ENCODE measurements around the gene KIRREL3.

The KIRREL3 gene

DNA sequence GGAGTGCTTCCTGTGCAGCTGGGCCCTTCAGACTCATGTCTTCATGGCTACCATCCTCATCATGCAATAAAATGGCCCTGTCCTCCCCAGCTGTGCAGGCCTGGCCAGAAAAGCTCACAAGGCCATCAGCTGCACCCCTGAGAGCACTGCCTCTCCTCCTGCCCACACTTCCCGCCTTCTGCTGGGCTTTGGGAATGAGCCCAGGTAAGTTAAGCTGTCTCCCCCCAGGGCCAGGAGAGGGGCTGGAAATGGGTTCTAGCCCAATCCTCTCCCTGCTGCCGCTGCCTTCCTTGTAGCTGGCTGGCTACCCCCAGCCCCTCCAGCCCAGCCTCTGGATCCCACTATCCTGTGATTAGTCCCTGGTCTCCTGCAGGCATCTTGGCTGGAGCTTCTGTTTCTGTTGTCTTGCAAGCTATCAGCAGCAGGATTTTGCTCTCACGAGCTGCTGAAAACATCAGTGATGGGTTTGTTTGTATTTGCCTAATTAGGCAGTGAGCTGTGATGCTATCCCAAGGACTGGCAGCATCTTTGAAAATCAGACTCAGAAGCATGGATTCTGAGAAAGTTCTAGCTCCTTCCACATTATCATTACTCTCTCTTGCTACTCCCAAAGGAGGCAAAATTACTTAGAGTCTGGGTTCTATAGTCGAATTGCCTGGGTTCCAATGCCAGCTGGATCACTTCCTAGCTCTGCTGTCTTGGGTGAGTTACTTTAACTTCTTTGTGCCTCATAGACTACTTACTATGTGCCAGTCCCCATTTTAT is 476.9 kb downstream of the KIRREL3 start:
- Histone ChIP-seq H3K36me3 (ENCODE audit: insufficient read depth, insufficient read length, low read length) (no peaks in the 10 kb centered on the region), H3K9ac (ENCODE audit: insufficient read length, low read depth) (no peak overlapping the region), H3K9me3 (ENCODE audit: insufficient read depth, low read length) (no peaks in the 10 kb centered on the region), H3K4me3 (ENCODE audit: insufficient read length, low read depth) (no peak overlapping the region), H3K4me1 (ENCODE audit: insufficient read depth, insufficient read length) (peaks cover 2% of the 10 kb centered on the region), H3K27me3 (ENCODE audit: insufficient read depth, insufficient read length) (no peaks in the 10 kb centered on the region)
- no peak for TF ChIP-seq ZNF274 (IDR thresholded peaks at IDR 0.05; ENCODE audit: low read depth, low read length)
- TF ChIP-seq SUZ12 (IDR thresholded peaks at IDR 0.05; ENCODE audit: extremely low read depth, insufficient read depth, insufficient read length) = no peak
- TF ChIP-seq YY1 (IDR thresholded peaks at IDR 0.05; ENCODE audit: insufficient read depth, insufficient read length) = no peak
- no peak for DNase-seq (ENCODE audit: low read depth, low spot score)

DNA sequence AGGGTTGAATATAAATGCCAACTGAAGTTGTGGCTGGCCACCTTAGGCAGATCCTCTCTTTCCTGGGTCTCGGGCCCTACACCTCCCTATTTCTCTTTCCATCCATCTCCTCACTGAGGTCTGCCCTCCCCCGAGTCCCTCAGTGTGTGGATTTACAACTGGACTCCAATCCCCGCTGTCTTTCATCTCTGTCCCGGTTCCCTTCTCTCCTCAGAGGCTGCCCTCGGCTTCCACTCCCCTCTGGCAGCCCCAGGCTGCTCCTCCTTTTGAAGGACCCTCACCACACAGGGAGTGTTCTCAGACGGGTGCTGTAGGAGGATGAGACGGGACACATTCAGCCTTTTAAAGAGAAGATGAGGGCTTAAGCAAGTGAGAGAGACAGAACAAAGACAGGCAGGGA is 478.0 kb downstream of the KIRREL3 start:
- Histone ChIP-seq H3K27me3 (ENCODE audit: insufficient read depth, insufficient read length) (no peaks in the 10 kb centered on the region), H3K4me3 (ENCODE audit: insufficient read length, low read depth) (no peak overlapping the region), H3K9ac (ENCODE audit: insufficient read length, low read depth) (no peak overlapping the region), H3K36me3 (ENCODE audit: insufficient read depth, insufficient read length, low read length) (no peaks in the 10 kb centered on the region), H3K4me1 (ENCODE audit: insufficient read depth, insufficient read length) (peaks cover 2% of the 10 kb centered on the region), H3K9me3 (ENCODE audit: insufficient read depth, low read length) (peaks cover 6% of the 10 kb centered on the region; the same call in 1 of the 2 replicates)
- no peak for TF ChIP-seq YY1 (IDR thresholded peaks at IDR 0.05; ENCODE audit: insufficient read depth, insufficient read length)
- DNase-seq (ENCODE audit: low read depth, low spot score) = no peak

DNA sequence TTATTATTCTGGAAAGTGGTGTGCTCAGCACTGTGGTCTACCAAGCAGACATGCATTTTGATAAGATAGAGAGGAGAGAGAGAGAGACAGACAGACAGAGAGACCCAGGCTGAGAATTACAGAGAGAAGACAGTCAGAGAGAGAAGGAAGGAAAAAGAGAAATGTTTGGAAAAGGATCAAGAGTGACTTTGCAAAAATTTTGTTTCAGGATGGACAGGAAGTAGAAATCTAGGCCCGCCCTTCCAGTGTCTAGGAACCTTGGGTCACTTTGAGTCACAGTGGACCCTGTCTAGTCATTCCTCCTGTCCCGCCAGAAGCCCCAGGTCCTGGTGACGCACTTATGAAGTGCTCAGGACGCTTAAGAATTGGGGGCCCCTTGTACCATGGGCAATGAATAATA is 478.4 kb downstream of the KIRREL3 start:
- peaks cover 2% of the 10 kb centered on the region for H3K4me1 ChIP-seq (ENCODE audit: insufficient read depth, insufficient read length)
- no peak overlapping the region for H3K9ac ChIP-seq (ENCODE audit: insufficient read length, low read depth)
- DNase-seq (ENCODE audit: low read depth, low spot score) = no peak
- H3K27me3 ChIP-seq (ENCODE audit: insufficient read depth, insufficient read length) = no peaks in the 10 kb centered on the region
- no peak for TF ChIP-seq ZNF274 (IDR thresholded peaks at IDR 0.05; ENCODE audit: low read depth, low read length)
- TF ChIP-seq YY1 (IDR thresholded peaks at IDR 0.05; ENCODE audit: insufficient read depth, insufficient read length) = no peak
- no peak for TF ChIP-seq SUZ12 (IDR thresholded peaks at IDR 0.05; ENCODE audit: extremely low read depth, insufficient read depth, insufficient read length)
- no peak overlapping the region for H3K4me3 ChIP-seq (ENCODE audit: insufficient read length, low read depth)
- H3K36me3 ChIP-seq (ENCODE audit: insufficient read depth, insufficient read length, low read length) = no peaks in the 10 kb centered on the region
- H3K9me3 ChIP-seq (ENCODE audit: insufficient read depth, low read length) = peaks cover 6% of the 10 kb centered on the region; the same call in 1 of the 2 replicates

DNA sequence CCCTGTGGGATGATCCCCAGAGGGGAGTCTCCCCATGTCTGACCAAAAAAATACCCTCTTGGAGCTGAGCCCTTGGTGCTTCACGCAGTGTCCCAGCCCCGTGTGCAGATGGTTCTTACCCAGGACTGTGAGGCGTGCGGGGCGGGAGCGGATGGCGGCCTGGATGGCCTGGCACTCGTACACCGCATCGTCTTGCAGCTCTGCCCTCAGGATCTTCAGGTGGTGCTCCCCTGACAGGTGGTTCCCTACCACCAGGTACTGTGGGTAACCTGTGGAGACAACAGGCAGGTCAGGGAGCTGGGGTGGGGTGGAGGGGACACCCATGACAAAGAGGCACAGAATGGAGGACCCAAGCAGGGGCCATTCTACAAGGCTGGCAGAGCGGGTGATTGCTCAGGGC is 479.4 kb downstream of the KIRREL3 start:
- Histone ChIP-seq H3K9ac (ENCODE audit: insufficient read length, low read depth) (no peak overlapping the region), H3K27me3 (ENCODE audit: insufficient read depth, insufficient read length) (no peaks in the 10 kb centered on the region), H3K4me3 (ENCODE audit: insufficient read length, low read depth) (no peak overlapping the region), H3K9me3 (ENCODE audit: insufficient read depth, low read length) (peaks cover 6% of the 10 kb centered on the region; the same call in 1 of the 2 replicates), H3K4me1 (ENCODE audit: insufficient read depth, insufficient read length) (peaks cover 2% of the 10 kb centered on the region), H3K36me3 (ENCODE audit: insufficient read depth, insufficient read length, low read length) (no peaks in the 10 kb centered on the region)
- DNase-seq (ENCODE audit: low read depth, low spot score) = no peak
- TF ChIP-seq ZNF274 (IDR thresholded peaks at IDR 0.05; ENCODE audit: low read depth, low read length) (no peak), SUZ12 (IDR thresholded peaks at IDR 0.05; ENCODE audit: extremely low read depth, insufficient read depth, insufficient read length) (no peak), YY1 (IDR thresholded peaks at IDR 0.05; ENCODE audit: insufficient read depth, insufficient read length) (no peak)

DNA sequence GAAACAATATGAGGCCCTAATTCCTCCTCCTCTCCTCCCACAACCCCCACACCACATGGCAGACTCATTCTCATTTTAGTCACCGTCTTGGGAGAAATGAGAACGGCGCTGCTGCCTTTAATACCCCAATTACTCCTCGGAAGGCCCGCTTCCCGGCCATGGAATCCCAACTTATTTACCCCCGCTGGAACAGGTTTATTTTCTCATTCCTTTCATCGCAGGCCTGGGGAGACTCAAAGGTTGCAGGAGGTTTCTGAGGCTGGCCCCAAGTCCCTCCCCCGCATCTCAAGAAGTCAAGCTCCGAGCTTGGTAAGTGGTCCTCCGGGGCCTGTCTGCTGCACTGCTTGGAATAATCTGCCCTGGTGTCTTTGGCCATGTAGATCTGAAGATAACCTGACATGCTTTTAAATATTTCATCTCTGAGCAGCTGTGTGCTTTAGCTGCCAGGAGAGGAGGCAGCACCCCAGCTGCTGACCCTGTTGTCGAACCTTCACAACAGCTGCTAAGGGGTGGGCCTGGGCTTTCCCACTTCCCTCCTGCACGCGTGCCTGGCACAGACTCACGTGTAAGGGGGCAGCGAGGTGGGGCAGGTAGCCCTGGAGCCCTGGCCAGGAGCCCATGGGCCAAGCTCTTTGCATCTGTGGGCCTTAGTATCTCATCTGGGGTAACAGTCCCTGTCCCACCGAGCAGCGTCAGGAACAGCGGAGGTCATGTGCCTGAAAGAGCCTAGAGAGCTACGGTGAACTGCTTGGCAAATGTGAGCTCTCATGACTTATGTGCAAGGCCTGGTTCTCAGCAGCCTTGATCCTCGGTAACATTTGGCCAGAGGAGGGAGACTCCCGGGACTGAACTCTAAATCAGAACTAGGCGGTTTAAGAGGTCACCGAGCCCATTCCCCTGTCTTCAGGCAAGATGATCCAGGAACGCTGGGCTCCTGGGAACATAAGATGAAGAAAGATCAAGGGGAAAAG is 480.5 kb downstream of the KIRREL3 start:
- no peak for TF ChIP-seq YY1 (IDR thresholded peaks at IDR 0.05; ENCODE audit: insufficient read depth, insufficient read length)
- TF ChIP-seq SUZ12 (IDR thresholded peaks at IDR 0.05; ENCODE audit: extremely low read depth, insufficient read depth, insufficient read length) = no peak
- H3K36me3 ChIP-seq (ENCODE audit: insufficient read depth, insufficient read length, low read length) = no peaks in the 10 kb centered on the region
- H3K27me3 ChIP-seq (ENCODE audit: insufficient read depth, insufficient read length) = no peaks in the 10 kb centered on the region
- no peak overlapping the region for H3K4me3 ChIP-seq (ENCODE audit: insufficient read length, low read depth)
- DNase-seq (ENCODE audit: low read depth, low spot score) = no peak
- no peak overlapping the region for H3K9ac ChIP-seq (ENCODE audit: insufficient read length, low read depth)
- H3K9me3 ChIP-seq (ENCODE audit: insufficient read depth, low read length) = peaks cover 6% of the 10 kb centered on the region; the same call in 1 of the 2 replicates
- peaks cover 2% of the 10 kb centered on the region for H3K4me1 ChIP-seq (ENCODE audit: insufficient read depth, insufficient read length)

DNA sequence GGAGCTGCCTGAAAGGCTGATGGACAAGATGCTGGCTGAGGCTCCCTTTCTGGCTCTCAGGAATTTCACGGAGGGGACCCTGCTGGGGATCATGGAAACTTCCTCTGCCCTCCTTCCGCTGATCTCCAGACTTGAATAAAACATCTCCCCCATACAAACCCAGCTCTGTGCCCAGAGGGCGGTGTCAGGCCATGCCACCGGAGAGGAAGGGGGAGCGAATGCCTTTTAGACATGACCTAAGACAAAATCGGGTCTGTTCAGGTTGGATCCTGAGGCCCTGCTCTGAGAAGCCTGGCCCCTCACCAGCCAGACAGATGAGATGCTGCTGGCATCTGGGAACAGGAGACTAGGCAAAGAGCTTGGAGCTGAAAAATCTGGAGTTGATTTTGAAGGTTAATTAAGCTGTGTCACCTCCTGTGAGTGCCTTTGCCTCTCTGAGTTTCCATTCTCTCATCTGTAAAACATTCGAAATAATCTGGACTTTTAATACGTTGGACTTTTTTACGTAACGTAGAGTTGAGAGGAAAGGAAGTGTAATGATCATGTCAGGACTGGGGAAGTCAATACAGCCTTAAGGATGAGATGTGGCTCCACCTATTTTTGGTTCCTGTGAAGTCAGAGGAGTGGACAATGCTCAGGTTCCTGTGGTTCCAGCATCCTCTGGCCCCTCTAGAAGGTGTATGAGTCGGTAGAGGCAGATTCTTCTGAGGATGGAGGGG is 481.4 kb downstream of the KIRREL3 start:
- Histone ChIP-seq H3K9me3 (ENCODE audit: insufficient read depth, low read length) (peaks cover 6% of the 10 kb centered on the region; the same call in 1 of the 2 replicates), H3K9ac (ENCODE audit: insufficient read length, low read depth) (no peak overlapping the region), H3K36me3 (ENCODE audit: insufficient read depth, insufficient read length, low read length) (no peaks in the 10 kb centered on the region), H3K4me1 (ENCODE audit: insufficient read depth, insufficient read length) (peaks cover 2% of the 10 kb centered on the region), H3K27me3 (ENCODE audit: insufficient read depth, insufficient read length) (no peaks in the 10 kb centered on the region), H3K4me3 (ENCODE audit: insufficient read length, low read depth) (no peak overlapping the region)
- DNase-seq (ENCODE audit: low read depth, low spot score) = no peak
- TF ChIP-seq ZNF274 (IDR thresholded peaks at IDR 0.05; ENCODE audit: low read depth, low read length) (no peak), YY1 (IDR thresholded peaks at IDR 0.05; ENCODE audit: insufficient read depth, insufficient read length) (no peak), SUZ12 (IDR thresholded peaks at IDR 0.05; ENCODE audit: extremely low read depth, insufficient read depth, insufficient read length) (no peak)

All from NT2/D1 (cell line).